GM13976 (cell line): ENCODE results near the gene CNKSR3.

Source experiments
- DNase-seq: peaks from one replicate; pipeline ENCODE4 v3.0.0; 2012; ENCODE audit warnings: low spot score
- CTCF ChIP-seq: IDR thresholded peaks from 2 replicates; pipeline ENCODE4 v1.5.1; 2012; ENCODE audit warnings: borderline replicate concordance, mild to moderate bottlenecking; ENCODE audit not compliant: insufficient read depth; ENCODE audit errors: extremely low read depth, missing control alignments, control extremely low read depth
- in situ Hi-C: fragments of 300-500 bp; cut with MboI; formaldehyde crosslinking; loops from one replicate; pipeline ENCODE4 v1.12.0; 2022; ENCODE audit warnings: low sequenced_read_pairs, mixed read lengths, inconsistent platforms; ENCODE audit not compliant: unreplicated experiment

Gene CNKSR3

GRCh38 chr6:154425034-154425433 lies 85.5 kb downstream of the CNKSR3 start:
- in situ Hi-C loops = no loop called here
- DNase-seq = no peak
- TF ChIP-seq CTCF = no peak

GRCh38 chr6:154414021-154414813 lies 96.3 kb downstream of the CNKSR3 start:
- no peak for DNase-seq
- no peak for TF ChIP-seq CTCF
- in situ Hi-C loops = no loop called here

GRCh38 chr6:154412106-154412820 lies 98.2 kb downstream of the CNKSR3 start:
- DNase-seq = no peak
- no peak for TF ChIP-seq CTCF

GRCh38 chr6:154411076-154411475 lies 99.4 kb downstream of the CNKSR3 start:
- DNase-seq = no peak
- in situ Hi-C loops = no loop called here
- TF ChIP-seq CTCF = no peak

More at GRCh38 chr6:154412106-154412820, 98.2 kb downstream of the CNKSR3 start:
- in situ Hi-C loops = no loop called here

- DNase-seq = no peak
- no peak for TF ChIP-seq CTCF
- in situ Hi-C loops = no loop called here
These were observed 99.8 kb downstream of the CNKSR3 start for GRCh38 chr6:154410619-154411072.

GRCh38 chr6:154408891-154409500 lies 101.5 kb downstream of the CNKSR3 start:
- TF ChIP-seq CTCF = no peak
- no peak for DNase-seq
- in situ Hi-C loops = no loop called here
